GM12873 (cell line): ENCODE measurements around the gene STX1B.

Experiments
- CTCF ChIP-seq: IDR thresholded peaks from 2 replicates; pipeline ENCODE4 v1.5.1; 2012; ENCODE audit warnings: low read depth, mild to moderate bottlenecking, moderate library complexity, low read length, control low read depth; ENCODE audit not compliant: insufficient read depth; ENCODE audit errors: missing control alignments

STX1B gene

GRCh38 chr16:30976486-30976885 is 34.0 kb downstream of the STX1B start:
- no peak for TF ChIP-seq CTCF

GRCh38 chr16:30974348-30974747 is 36.1 kb downstream of the STX1B start:
- TF ChIP-seq CTCF: no peak

- no peak for TF ChIP-seq CTCF
Measured at GRCh38 chr16:30972872-30973271, 37.6 kb downstream of the STX1B start.

- TF ChIP-seq CTCF: no peak
Measured at GRCh38 chr16:30971298-30971697, 39.1 kb downstream of the STX1B start.

GRCh38 chr16:30969246-30969842 is 41.1 kb downstream of the STX1B start:
- TF ChIP-seq CTCF: no peak

GRCh38 chr16:30967795-30968194 is 42.6 kb downstream of the STX1B start:
- TF ChIP-seq CTCF: no peak

- TF ChIP-seq CTCF: no peak
Measured at GRCh38 chr16:30966033-30966619, 44.3 kb downstream of the STX1B start.
